Left ventricle myocardium inferior (tissue), 1 donor: ENCODE results near the gene SMIM41. TPM values are rescaled to one million over a fixed set of nuclear protein-coding genes. Genes with fewer than 3 reads are reported as not detected.
A peak's percentile ranks its signal among the peaks of the same experiment; 100 is the strongest.

Experiments
- DNase-seq: peaks from one replicate; pipeline ENCODE4 v3.0.0-alpha.2; 2020
- H3K27ac ChIP-seq: fragments of 200-600 bp; replicated peaks from 2 replicates; pipeline ENCODE4 v1.8.0; 2021
- H3K27me3 ChIP-seq: fragments of 200-600 bp; 2 replicates; pipeline ENCODE4 v1.8.0; 2021; ENCODE audit warnings: low read depth
- H3K36me3 ChIP-seq: fragments of 200-600 bp; 2 replicates; pipeline ENCODE4 v1.8.0; 2021
- H3K4me1 ChIP-seq: fragments of 200-600 bp; 2 replicates; pipeline ENCODE4 v1.8.0; 2021
- H3K4me3 ChIP-seq: fragments of 200-600 bp; 2 replicates; pipeline ENCODE4 v1.8.0; 2021; ENCODE audit warnings: mild to moderate bottlenecking, moderate library complexity
- H3K9me3 ChIP-seq: fragments of 200-600 bp; replicated peaks from 2 replicates; pipeline ENCODE4 v1.8.0; 2021
- intact Hi-C: fragments of 100-400 bp; cut with micrococcal nuclease; formaldehyde crosslinking; loops from one replicate; pipeline ENCODE4 v1.11.0; 2022
- total RNA-seq: library from RNA; stranded (reverse); fragmentation: NEBNext Ultra II Directional; extraction: Animal tissue kit (Norgen Biotek cat#: 25700); gene quantifications from one replicate; pipeline ENCODE4 v1.2.1, GENCODE V29; 2021
- TF ChIP-seq, protein P1 (sequence below): fragments of 200-600 bp; IDR thresholded peaks from 2 replicates; pipeline ENCODE4 v1.8.0; 2021; ENCODE audit warnings: antibody characterized with exemption, mild to moderate bottlenecking, borderline replicate concordance
- donor health status: DM: no; HTN: yes; CAD: no; lungs with severe emphysema.

Gene SMIM41
- total RNA-seq, 1 donor from 2014 or later = 0.30 TPM

DNA sequence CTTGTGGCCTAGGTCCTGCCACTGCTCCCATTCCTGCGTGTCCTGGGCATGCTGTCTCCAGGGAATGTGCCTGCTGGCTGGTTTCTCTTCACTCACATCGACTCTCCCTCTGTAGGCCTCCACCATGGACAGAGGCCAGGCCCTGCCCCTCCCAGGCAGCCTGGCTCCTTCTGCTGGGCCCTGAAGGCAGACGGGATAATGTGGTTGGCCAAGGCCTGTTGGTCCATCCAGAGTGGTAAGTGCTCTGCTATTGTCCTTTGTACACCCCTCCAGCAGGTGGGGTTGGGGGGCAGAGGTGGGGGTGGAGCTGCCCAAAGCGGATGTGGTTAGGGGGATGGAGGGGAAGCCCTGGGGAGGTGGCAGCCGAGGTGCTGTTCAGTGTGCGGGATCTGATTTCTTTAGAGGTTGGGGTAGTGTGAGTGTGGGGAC lies 37.8 kb upstream of the SMIM41 start:
- Histone ChIP-seq H3K27ac (peak overlapping the region; percentile 96), H3K4me3 (no peak overlapping the region), H3K9me3 (no peaks in the 10 kb centered on the region), H3K27me3 (no peaks in the 10 kb centered on the region), H3K4me1 (peaks cover 97% of the 10 kb centered on the region), H3K36me3 (no peaks in the 10 kb centered on the region)
- DNase-seq = peak; percentile 72
- intact Hi-C loops = no loop called here
- TF ChIP-seq, protein P1, sequence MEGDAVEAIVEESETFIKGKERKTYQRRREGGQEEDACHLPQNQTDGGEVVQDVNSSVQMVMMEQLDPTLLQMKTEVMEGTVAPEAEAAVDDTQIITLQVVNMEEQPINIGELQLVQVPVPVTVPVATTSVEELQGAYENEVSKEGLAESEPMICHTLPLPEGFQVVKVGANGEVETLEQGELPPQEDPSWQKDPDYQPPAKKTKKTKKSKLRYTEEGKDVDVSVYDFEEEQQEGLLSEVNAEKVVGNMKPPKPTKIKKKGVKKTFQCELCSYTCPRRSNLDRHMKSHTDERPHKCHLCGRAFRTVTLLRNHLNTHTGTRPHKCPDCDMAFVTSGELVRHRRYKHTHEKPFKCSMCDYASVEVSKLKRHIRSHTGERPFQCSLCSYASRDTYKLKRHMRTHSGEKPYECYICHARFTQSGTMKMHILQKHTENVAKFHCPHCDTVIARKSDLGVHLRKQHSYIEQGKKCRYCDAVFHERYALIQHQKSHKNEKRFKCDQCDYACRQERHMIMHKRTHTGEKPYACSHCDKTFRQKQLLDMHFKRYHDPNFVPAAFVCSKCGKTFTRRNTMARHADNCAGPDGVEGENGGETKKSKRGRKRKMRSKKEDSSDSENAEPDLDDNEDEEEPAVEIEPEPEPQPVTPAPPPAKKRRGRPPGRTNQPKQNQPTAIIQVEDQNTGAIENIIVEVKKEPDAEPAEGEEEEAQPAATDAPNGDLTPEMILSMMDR = no peak

DNA sequence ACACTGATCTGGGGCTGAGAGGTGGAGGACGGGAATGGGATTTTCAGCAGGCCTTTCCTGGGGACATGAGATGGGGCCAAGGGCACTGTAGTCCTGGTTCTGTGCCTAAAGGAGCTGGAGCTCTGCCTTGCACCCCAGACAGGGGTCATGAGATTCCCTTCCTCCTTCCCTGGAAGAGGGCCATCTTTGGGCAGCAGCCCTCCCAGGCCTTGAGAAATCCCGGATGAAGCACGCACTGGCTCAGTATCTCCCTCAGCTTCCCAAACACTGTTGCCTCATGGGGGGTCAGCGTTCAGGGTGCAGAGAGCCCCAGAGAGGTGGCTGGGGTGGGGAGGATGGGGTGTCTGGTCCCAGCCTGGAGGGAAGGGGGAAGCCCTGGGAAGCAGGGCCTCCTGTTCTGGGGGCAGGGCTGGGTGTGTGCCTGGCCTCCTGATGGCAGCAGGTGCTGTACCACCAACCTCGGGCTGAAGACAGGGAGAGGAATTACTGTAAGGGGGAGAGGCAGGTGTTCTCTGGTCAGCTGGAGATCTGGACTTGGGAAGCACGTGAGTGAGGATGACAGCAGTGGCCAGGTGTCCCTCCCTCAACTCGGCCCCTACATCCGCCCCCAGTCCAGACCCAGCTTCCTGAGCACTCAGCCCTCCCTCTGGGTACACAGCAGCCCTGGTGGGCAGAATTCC lies 36.7 kb upstream of the SMIM41 start:
- intact Hi-C loops = no loop called here
- DNase-seq = no peak
- peak overlapping the region; percentile 96 for H3K27ac ChIP-seq

DNA sequence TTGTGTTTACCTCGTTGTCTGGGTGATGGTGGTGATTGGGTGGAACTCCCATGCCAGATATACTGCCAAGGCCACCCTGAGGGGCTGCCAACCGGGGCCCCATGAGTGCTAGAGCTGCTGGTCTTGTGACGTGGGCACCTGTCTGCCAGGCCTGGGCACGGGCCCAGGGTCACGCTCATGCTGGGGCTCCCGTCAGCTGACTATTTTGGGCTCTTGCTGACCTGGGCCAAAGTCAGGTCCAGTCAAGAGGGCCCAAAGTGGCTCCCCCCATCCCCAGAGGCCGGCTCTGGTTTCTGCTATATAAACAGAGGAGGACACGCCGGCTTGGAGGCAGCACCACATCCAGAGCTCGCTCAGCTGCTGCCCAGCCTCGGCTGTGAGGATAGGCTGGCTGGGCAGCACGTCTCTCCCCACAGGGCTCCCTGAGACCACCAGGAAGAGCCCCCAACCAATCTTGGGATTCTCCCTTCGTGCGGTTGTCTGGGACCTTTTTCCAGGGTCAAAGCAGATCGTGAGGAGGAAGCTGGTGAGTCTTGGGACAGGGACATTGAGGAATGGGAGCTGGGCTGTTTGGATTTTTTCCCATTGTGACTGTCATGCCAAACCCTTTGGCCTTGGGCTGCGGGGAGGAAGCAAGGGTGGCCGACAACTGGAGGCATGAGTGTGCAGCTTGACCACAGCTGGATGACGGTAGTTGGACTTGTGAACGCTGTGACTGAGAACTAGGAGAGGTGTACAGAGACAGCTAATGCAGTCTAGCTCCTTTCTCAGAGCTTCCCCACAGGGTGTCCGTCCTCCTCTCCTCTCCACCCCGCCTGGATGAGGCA lies 35.9 kb upstream of the SMIM41 start:
- Histone ChIP-seq H3K36me3 (no peaks in the 10 kb centered on the region), H3K27me3 (no peaks in the 10 kb centered on the region), H3K9me3 (no peaks in the 10 kb centered on the region), H3K4me3 (peak overlapping the region; percentile 65), H3K27ac (peak overlapping the region; percentile 96), H3K4me1 (peaks cover 100% of the 10 kb centered on the region)
- peak; percentile 86 for DNase-seq
- TF ChIP-seq, protein P1 = no peak
- intact Hi-C loops = no loop called here

More for the DNA sequence above, 36.7 kb upstream of the SMIM41 start:
- Histone ChIP-seq H3K4me1 (peaks cover 100% of the 10 kb centered on the region), H3K9me3 (no peaks in the 10 kb centered on the region), H3K36me3 (no peaks in the 10 kb centered on the region), H3K4me3 (peak overlapping the region; percentile 65), H3K27me3 (no peaks in the 10 kb centered on the region)
- TF ChIP-seq, protein P1 = no peak

DNA sequence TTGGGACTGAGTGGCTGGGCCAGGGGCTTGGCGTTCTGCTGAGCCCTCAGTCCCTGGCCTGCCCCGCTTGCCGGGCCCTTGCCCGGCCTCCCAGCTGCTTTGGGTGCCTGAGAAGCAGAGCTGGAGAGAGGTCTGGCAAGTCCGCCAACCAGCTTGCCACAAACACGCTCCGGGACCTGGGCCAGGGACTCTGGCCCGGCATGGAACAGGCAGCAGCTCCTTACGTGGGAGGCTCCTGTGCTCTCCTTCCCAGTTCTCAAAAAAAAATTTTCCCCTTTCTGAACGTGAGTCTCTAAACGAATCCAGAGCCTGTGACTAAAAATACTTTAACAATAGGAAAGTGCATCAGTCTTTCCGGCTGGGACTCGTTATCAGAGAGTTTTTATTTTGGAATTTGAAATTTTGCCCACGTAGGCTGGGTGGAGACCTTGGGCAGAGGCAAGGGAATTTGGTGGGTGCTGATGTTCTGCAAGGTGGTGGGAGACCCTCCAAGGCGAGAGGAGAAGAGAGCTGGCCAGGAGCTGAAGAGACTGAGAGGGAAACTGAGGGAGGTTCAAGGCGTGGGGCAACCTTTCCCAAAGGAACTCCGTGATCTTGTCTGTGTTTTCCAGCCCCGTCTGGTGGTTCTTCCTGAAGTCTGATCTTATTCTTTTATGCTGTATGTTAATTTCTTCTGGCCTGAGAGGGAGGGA lies 35.1 kb upstream of the SMIM41 start:
- Histone ChIP-seq H3K4me3 (peak overlapping the region; percentile 65), H3K4me1 (peaks cover 100% of the 10 kb centered on the region), H3K36me3 (no peaks in the 10 kb centered on the region), H3K27me3 (no peaks in the 10 kb centered on the region), H3K9me3 (no peaks in the 10 kb centered on the region), H3K27ac (peak overlapping the region; percentile 96)
- peak; percentile 87 for DNase-seq
- TF ChIP-seq, protein P1 = no peak
- intact Hi-C loops = no loop called here

DNA sequence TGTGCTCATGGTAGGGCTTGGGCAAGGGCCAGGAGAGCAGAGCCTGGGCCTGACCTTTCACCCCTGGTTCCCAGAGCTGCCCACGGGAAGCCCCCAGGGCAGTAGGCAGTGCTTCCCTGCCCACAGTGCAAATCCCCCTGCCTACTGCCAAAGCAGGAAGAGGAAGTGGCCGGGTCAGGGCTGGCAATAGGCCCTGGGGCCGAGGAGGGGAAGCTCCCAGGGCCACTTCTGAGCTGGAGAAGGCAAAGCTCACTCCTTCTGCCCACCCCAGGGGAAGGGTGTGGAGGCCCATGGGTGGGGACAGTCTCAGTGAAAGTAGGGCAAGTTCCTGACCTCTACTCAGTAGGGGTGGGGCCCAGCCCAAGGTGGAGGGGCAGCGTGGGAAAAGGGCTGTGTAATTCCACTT lies 33.7 kb upstream of the SMIM41 start:
- H3K27me3 ChIP-seq = no peaks in the 10 kb centered on the region
- intact Hi-C loops = no loop called here
- H3K9me3 ChIP-seq = no peaks in the 10 kb centered on the region
- TF ChIP-seq, protein P1 = no peak
- peaks cover 100% of the 10 kb centered on the region for H3K4me1 ChIP-seq
- peak overlapping the region; percentile 65 for H3K4me3 ChIP-seq
- no peak for DNase-seq
- no peaks in the 10 kb centered on the region for H3K36me3 ChIP-seq
- H3K27ac ChIP-seq = peak overlapping the region; percentile 96
